ENCODE results near the gene C5orf63.

C5orf63 gene

GRCh38 chr5:127015716-127016115, 57.6 kb downstream of the C5orf63 start:
- H3K4me3 ChIP-seq (ENCODE audit: control insufficient read depth, low read depth, low read length), result no peak overlapping the region
- no peak for TF ChIP-seq CTCF (IDR thresholded peaks at IDR 0.05; ENCODE audit: control insufficient read depth, insufficient read depth, low read depth, low read length, missing control alignments)
- DNase-seq (ENCODE audit: low read depth), result no peak

- no peak for TF ChIP-seq CTCF (IDR thresholded peaks at IDR 0.05; ENCODE audit: control insufficient read depth, insufficient read depth, low read depth, low read length, missing control alignments)
- no peak overlapping the region for H3K4me3 ChIP-seq (ENCODE audit: control insufficient read depth, low read depth, low read length)
- DNase-seq (ENCODE audit: low read depth), result no peak
Measured at GRCh38 chr5:127014573-127014972, 58.7 kb downstream of the C5orf63 start.

- no peak for DNase-seq (ENCODE audit: low read depth)
- no peak for TF ChIP-seq CTCF (IDR thresholded peaks at IDR 0.05; ENCODE audit: control insufficient read depth, insufficient read depth, low read depth, low read length, missing control alignments)
- no peak overlapping the region for H3K4me3 ChIP-seq (ENCODE audit: control insufficient read depth, low read depth, low read length)
Measured at GRCh38 chr5:127013407-127013806, 59.9 kb downstream of the C5orf63 start.

GRCh38 chr5:127012916-127013315, 60.4 kb downstream of the C5orf63 start:
- no peak for TF ChIP-seq CTCF (IDR thresholded peaks at IDR 0.05; ENCODE audit: control insufficient read depth, insufficient read depth, low read depth, low read length, missing control alignments)
- no peak for DNase-seq (ENCODE audit: low read depth)
- H3K4me3 ChIP-seq (ENCODE audit: control insufficient read depth, low read depth, low read length), result no peak overlapping the region

GRCh38 chr5:127011961-127012644, 61.2 kb downstream of the C5orf63 start:
- TF ChIP-seq CTCF (IDR thresholded peaks at IDR 0.05; ENCODE audit: control insufficient read depth, insufficient read depth, low read depth, low read length, missing control alignments), result no peak
- H3K4me3 ChIP-seq (ENCODE audit: control insufficient read depth, low read depth, low read length), result no peak overlapping the region
- DNase-seq (ENCODE audit: low read depth), result no peak

- H3K4me3 ChIP-seq (ENCODE audit: control insufficient read depth, low read depth, low read length), result no peak overlapping the region
Measured at GRCh38 chr5:127011153-127011552, 62.1 kb downstream of the C5orf63 start.

More at GRCh38 chr5:127011153-127011552, 62.1 kb downstream of the C5orf63 start:
- peak; percentile 62 for DNase-seq (ENCODE audit: low read depth)
- TF ChIP-seq CTCF (IDR thresholded peaks at IDR 0.05; ENCODE audit: control insufficient read depth, insufficient read depth, low read depth, low read length, missing control alignments), result no peak
